ENCODE data around the gene PPP4R4. TPM values are rescaled to one million over a fixed set of nuclear protein-coding genes. Genes with fewer than 3 reads are reported as not detected.
"Not testable (repeated sequence)": the region's sequence is repeated elsewhere in the genome, so short reads cannot be mapped to it uniquely, and the experiment has no call there.

PPP4R4 gene
- total RNA-seq, 3 donors from 2014 or later (not counting 1 experiment from before 2014, with no cell fraction given): 0.52 to 0.58 TPM; not detected in 1

DNA sequence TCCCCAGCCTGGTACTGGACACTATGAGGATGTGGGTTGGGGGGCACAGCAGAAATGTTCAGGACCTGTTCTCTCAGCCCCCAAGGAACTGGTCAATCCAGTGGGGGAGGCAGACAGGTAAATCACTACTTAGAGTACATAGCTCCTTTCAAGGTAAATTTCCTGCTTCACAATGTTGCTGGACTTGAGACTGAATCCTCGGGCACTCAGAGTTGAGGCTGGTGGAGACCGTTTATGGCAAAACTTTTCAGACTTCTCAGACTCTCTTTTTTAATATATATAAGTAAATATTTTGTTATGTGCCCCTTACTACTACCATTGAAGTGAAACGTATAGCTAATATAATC, 119.4 kb downstream of the PPP4R4 start:
- H3K4me1 Mint-ChIP-seq: no peaks in the 10 kb centered on the region
- Histone ChIP-seq H3K27me3 (ENCODE audit: control insufficient read depth, insufficient read depth, low read length) (no peaks in the 10 kb centered on the region), H3K4me1 (ENCODE audit: control insufficient read depth, insufficient read depth, low read length) (no peaks in the 10 kb centered on the region), H3K36me3 (ENCODE audit: control insufficient read depth, insufficient read depth, low read length) (no peaks in the 10 kb centered on the region), H3K4me3 (ENCODE audit: low read length) (no peak overlapping the region), H3K27ac (ENCODE audit: low read length) (no peak overlapping the region), H3K9me3 (ENCODE audit: control insufficient read depth, insufficient read depth, low read length) (no peaks in the 10 kb centered on the region)
- TF ChIP-seq, protein P1, sequence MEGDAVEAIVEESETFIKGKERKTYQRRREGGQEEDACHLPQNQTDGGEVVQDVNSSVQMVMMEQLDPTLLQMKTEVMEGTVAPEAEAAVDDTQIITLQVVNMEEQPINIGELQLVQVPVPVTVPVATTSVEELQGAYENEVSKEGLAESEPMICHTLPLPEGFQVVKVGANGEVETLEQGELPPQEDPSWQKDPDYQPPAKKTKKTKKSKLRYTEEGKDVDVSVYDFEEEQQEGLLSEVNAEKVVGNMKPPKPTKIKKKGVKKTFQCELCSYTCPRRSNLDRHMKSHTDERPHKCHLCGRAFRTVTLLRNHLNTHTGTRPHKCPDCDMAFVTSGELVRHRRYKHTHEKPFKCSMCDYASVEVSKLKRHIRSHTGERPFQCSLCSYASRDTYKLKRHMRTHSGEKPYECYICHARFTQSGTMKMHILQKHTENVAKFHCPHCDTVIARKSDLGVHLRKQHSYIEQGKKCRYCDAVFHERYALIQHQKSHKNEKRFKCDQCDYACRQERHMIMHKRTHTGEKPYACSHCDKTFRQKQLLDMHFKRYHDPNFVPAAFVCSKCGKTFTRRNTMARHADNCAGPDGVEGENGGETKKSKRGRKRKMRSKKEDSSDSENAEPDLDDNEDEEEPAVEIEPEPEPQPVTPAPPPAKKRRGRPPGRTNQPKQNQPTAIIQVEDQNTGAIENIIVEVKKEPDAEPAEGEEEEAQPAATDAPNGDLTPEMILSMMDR (IDR thresholded peaks at IDR 0.05): no peak
- WGBS (ENCODE audit: insufficient coverage): no CpG with 5 or more reads among the region's 3 CpGs
- H3K4me3 Mint-ChIP-seq: no peak overlapping the region
- no peak for DNase-seq
- no peak overlapping the region for H3K27ac Mint-ChIP-seq
- ATAC-seq: no peak
- H3K27me3 Mint-ChIP-seq (ENCODE audit: low read depth in 2 of 2): peaks cover 0 to 2% of the 10 kb centered on the region in 2 donors
- no peaks in the 10 kb centered on the region for H3K9me3 Mint-ChIP-seq
- intact Hi-C loops (cut with micrococcal nuclease): no loop called here
- H3K36me3 Mint-ChIP-seq: no peaks in the 10 kb centered on the region

DNA sequence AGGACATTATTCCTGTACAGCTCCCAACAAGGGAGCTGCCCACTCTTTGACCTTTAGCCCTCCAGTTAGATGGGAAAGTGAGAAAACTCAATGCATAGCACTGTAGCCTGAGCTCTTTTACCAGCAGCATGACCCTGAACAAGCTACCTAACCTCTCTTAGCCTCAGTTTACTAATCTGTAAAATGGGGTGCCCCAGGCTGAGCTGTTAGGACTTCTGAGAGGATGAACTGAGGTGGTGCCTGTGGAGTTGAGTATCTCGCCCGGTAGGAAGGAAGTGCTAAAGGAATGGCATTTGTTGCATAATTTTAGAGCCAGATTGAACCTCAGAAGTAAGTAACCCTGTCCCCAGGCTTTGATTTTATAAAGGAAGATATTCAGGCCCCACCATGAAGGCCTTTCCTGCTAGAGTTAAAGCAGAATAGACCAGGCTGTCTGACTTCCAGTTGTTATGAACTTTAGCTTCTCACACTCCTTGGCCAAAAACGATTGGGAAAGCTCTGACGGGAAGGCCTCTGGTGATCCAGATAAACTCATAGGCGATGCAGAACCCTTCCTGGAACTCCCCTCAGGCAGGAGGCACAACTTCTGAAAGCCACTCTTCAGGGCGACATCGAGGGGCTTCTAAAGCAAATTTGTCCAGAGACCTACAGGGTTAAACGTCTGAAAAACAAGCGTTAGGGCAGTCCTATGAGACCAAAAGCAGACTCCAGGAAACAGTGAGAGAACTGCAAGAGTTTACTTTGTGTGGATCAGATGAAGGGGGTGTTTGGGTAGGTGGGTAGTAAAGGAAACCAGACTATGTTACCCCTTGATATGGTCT, 121.4 kb downstream of the PPP4R4 start:
- Histone ChIP-seq H3K9me3 (ENCODE audit: control insufficient read depth, insufficient read depth, low read length) (no peaks in the 10 kb centered on the region), H3K4me3 (ENCODE audit: low read length) (no peak overlapping the region), H3K36me3 (ENCODE audit: control insufficient read depth, insufficient read depth, low read length) (no peaks in the 10 kb centered on the region), H3K27me3 (ENCODE audit: control insufficient read depth, insufficient read depth, low read length) (no peaks in the 10 kb centered on the region), H3K4me1 (ENCODE audit: control insufficient read depth, insufficient read depth, low read length) (no peaks in the 10 kb centered on the region), H3K27ac (ENCODE audit: low read length) (no peak overlapping the region)
- Mint-ChIP-seq H3K4me1 (no peaks in the 10 kb centered on the region), H3K4me3 (no peak overlapping the region), H3K27me3 (ENCODE audit: low read depth in 2 of 2) (peaks cover 0 to 5% of the 10 kb centered on the region in 2 donors), H3K36me3 (no peaks in the 10 kb centered on the region), H3K9me3 (no peaks in the 10 kb centered on the region), H3K27ac (no peak overlapping the region)
- no peak for ATAC-seq
- 61% methylated on average over 9 of the region's 9 CpGs for WGBS (ENCODE audit: insufficient coverage)
- TF ChIP-seq, protein P1 (IDR thresholded peaks at IDR 0.05): no peak
- no peak for DNase-seq
- intact Hi-C loops (cut with micrococcal nuclease): no loop called here

DNA sequence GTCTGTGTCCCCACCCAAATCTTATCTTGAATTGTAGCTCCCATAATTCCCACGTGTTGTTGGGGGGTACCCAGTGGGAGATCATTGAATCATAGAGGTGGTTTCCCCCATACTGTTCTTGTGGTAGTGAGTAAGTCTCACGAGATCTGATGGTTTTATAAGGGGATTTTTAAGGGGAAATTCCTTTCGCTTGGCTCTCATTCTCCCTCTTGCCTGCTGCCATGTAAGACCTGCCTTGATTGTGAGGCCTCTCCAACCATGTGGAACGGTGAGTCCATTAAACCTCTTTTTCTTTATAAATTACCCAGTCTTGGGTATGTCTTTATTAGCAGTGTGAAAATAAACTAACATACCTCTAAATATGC, 122.0 kb downstream of the PPP4R4 start:
- H3K4me3 ChIP-seq (ENCODE audit: low read length); H3K27me3 ChIP-seq (ENCODE audit: control insufficient read depth, insufficient read depth, low read length); ATAC-seq; intact Hi-C loops (cut with micrococcal nuclease); H3K27ac ChIP-seq (ENCODE audit: low read length); H3K27me3 Mint-ChIP-seq (ENCODE audit: low read depth in 2 of 2); H3K4me1 Mint-ChIP-seq; H3K9me3 Mint-ChIP-seq; H3K4me1 ChIP-seq (ENCODE audit: control insufficient read depth, insufficient read depth, low read length); DNase-seq; H3K4me3 Mint-ChIP-seq; H3K36me3 Mint-ChIP-seq; H3K36me3 ChIP-seq (ENCODE audit: control insufficient read depth, insufficient read depth, low read length); H3K9me3 ChIP-seq (ENCODE audit: control insufficient read depth, insufficient read depth, low read length); H3K27ac Mint-ChIP-seq: not testable (repeated sequence)
- WGBS (ENCODE audit: insufficient coverage): 81% methylated on average over 3 of the region's 4 CpGs

DNA sequence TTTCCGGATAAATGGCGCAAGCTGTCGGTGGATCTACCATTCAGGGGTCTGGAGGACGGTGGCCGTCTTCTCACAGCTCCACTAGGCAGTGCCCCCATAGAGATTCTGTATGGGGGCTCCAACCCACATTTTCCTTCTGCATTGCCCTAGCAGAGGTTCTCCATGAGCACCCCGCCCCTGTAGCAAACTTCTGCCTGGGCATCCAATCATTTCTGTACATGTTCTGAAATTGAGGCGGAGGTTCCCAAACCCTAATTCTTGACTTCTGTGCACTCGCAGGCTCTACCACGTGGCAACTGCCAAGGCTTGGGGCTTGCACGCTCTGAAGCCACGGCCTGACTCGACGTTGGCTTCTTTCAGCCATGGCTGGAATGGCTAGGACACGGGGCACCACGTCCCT, 124.0 kb downstream of the PPP4R4 start:
- no peaks in the 10 kb centered on the region for H3K27me3 ChIP-seq (ENCODE audit: control insufficient read depth, insufficient read depth, low read length)
- no peak overlapping the region for H3K4me3 Mint-ChIP-seq
- peaks cover 3% of the 10 kb centered on the region for H3K9me3 ChIP-seq (ENCODE audit: control insufficient read depth, insufficient read depth, low read length)
- H3K27me3 Mint-ChIP-seq (ENCODE audit: low read depth in 2 of 2): peaks cover 0 to 5% of the 10 kb centered on the region in 2 donors
- no peaks in the 10 kb centered on the region for H3K4me1 ChIP-seq (ENCODE audit: control insufficient read depth, insufficient read depth, low read length)
- no peaks in the 10 kb centered on the region for H3K9me3 Mint-ChIP-seq
- no peaks in the 10 kb centered on the region for H3K36me3 ChIP-seq (ENCODE audit: control insufficient read depth, insufficient read depth, low read length)
- no peak for DNase-seq
- no peaks in the 10 kb centered on the region for H3K36me3 Mint-ChIP-seq
- no peak for ATAC-seq
- H3K4me3 ChIP-seq (ENCODE audit: low read length): no peak overlapping the region
- H3K4me1 Mint-ChIP-seq: no peaks in the 10 kb centered on the region
- no peak overlapping the region for H3K27ac Mint-ChIP-seq
- intact Hi-C loops (cut with micrococcal nuclease): no loop called here
- no peak overlapping the region for H3K27ac ChIP-seq (ENCODE audit: low read length)
- WGBS (ENCODE audit: insufficient coverage): 91% methylated on average over 15 of the region's 15 CpGs
- TF ChIP-seq, protein P1 (IDR thresholded peaks at IDR 0.05): no peak
